Activated CD8-positive, alpha-beta memory T cell treated with anti-CD3 and anti-CD28 coated beads, Interleukin-2, amount 50 U/mL, for 48 hours (primary cell): Measurements from ENCODE around the gene ECHS1.

ENCODE experiments used
- DNase-seq: peaks from one replicate; pipeline ENCODE4 v3.0.0-alpha.2; 2020

ECHS1 gene

DNA sequence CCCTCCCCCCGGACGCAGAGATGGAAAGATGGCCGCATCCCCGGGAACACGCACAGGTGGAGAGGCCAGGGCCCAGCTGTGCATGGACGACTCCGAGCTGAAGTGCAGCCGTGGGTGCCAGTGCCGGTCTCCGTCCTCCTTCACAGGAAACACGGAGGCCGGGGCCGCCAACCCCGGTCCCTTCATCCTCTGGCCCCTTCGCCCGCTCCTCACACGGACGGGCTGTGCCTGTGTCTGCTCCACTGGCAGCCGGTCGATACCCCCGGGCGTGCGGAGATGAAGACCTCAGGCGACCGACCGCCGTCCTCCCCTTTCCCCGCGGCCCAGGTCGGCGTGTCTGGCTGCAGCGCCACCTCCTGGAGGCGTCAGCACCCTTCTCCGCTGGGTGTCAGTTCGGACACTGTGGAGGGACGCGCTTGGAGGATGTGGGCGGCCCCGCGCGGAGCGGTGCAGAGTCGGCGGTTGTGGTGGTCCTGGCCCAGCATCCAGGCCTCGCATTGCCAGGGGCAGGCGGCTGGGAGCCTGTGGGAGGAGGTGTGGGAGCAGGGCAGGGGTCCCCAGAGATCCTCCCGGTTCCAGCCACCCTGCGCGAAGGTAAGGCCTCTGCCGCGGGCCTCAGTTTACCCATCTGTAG, 54.5 kb downstream of the ECHS1 start:
- peak; percentile 87 for DNase-seq

DNA sequence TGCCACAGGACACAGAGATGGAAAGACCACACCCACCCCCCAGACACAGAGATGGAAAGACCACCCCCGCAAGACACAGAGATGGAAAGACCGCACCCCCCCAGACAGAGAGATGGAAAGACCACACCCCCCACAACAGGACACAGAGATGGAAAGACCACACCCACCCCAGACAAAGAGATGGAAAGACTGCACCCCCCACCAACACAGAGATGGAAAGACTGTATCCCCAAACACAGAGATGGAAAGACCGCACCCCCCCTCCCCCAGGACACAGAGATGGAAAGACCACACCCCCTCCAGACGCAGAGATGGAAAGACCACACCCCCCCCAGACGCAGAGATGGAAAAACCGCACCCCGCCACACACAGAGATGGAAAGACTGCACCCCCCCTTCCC, 56.4 kb downstream of the ECHS1 start:
- no peak for DNase-seq

DNA sequence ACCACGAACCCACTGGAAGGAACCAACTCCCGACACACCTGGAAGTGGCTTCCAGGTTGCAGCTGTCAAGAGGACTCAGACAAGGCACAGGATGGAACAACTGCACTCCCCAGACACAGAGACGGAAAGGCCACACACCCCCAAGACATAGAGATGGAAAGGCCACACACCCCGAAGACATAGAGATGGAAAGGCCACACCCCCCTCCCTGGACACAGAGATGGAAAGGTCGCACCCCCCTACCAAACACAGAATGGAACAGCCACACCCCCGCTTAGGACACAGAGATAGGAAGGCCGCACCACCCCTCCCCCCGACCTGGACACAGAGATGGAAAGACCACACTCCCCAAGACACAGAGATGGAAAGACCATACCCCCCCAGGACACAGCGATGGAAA, 56.9 kb downstream of the ECHS1 start:
- no peak for DNase-seq

DNA sequence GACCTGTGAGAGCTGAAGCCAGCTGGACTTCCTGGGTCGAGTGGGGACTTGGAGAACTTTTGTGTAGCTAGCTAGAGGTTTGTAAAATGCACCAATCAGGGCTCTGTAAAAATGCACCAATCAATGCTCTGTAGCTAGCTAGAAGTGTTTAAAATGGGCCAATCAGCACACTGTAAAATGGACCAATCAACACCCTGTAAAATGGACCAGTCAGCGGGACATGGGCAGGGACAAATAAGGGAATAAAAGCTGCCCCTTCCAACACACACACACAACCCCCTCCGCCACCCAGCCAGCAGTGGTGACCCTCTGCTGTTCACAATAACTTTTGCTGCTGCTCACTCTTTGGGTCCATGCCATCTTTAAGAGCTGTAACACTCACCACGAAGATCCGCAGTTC, 57.3 kb downstream of the ECHS1 start:
- no peak for DNase-seq

DNA sequence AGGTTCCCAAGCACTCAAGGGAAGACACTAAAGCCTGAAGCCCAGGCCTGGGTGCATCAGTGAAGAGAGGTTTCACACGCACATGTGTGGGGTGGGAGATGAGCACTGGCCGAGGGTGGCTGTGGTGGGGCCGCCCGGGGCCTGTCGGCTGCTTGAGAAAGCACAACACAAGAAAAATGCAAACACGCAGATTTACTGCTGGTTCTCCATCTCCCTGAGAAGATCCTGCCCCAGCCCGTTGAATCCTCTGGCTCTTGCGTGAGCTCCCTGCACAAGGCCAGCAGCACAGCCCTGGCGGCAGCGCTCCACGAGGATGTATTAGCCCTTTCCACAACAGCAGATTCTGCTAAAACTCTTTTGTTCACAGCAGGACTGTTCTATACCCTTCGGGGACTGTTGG, 58.2 kb downstream of the ECHS1 start:
- DNase-seq, result no peak

DNA sequence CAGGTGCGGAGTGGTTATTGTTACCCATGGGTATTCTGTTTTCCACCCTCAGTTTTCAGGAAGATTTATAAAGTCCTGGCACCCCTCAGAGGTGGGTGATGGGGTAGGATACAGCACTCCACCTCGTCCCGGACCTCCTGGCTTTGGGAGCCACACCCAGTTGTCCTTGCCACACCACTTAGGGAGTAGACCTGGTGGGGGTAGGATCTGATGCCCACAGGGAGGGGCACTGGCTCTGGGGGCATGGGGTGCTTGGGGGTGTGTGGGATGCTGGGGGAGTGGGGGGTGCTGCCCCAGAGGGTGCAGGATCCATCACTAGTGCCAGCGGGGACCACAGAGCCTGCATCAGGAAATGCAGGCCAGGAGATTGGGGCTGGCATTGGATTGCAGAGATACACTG, 60.0 kb downstream of the ECHS1 start:
- DNase-seq, result no peak

DNA sequence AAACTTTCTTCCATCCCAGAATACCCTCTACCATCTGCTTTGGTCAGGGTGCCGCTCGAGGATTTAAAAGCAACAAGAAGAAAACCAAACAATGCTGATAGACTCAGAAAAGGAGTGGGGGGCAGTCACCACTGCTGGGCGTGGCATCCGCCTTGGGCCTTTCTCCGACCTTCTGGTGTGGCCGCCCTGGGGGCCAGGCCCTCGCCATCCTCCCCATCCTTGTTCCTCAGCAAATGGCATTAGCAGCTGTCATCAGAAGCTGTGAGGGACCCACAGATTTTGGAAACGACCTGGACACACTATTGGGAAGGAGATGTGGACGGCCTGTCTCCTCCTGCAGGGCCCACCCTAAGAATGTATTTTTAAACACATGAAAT, 60.4 kb downstream of the ECHS1 start:
- DNase-seq, result no peak
